Liver (tissue), 3 donors: ENCODE results near the gene RHBDF2.

Experiments used
- EGR1 ChIP-seq, 2 donors: IDR thresholded peaks; 2 replicates each; pipeline ENCODE4 v1.6.1; 2016 to 2018; ENCODE audit warnings: antibody characterized with exemption in 2 of 2, low read depth in 2 of 2
- GABPA ChIP-seq, 2 donors: IDR thresholded peaks in 1 of 2; conservative IDR thresholded peaks in 1 of 2; 2 replicates each; pipeline ENCODE4 v1.6.1; 2016; ENCODE audit warnings: antibody characterized with exemption in 2 of 2, mild to moderate bottlenecking in 1 of 2, moderate library complexity in 1 of 2
- HNF4A ChIP-seq, 2 donors: conservative IDR thresholded peaks; 2 replicates each; pipeline ENCODE4 v1.6.1; 2016; ENCODE audit warnings: antibody characterized with exemption in 2 of 2, mild to moderate bottlenecking in 2 of 2
- RXRA ChIP-seq, 2 donors: IDR thresholded peaks; 2 replicates each; pipeline ENCODE4 v1.6.1; 2017 to 2018; ENCODE audit warnings: antibody characterized with exemption in 2 of 2, mild to moderate bottlenecking in 1 of 2
- SP1 ChIP-seq: IDR thresholded peaks from 2 replicates; pipeline ENCODE4 v1.6.1; 2018; ENCODE audit warnings: antibody characterized with exemption, mild to moderate bottlenecking
- TF ChIP-seq, protein P1 (sequence below): fragments of 150-350 bp; IDR thresholded peaks from 2 replicates; pipeline ENCODE4 v1.5.1; 2017; ENCODE audit warnings: improper control_type of control experiment, low read depth, low read length; ENCODE audit not compliant: missing input control
- TF ChIP-seq, protein P2 (sequence below): IDR thresholded peaks from 2 replicates; pipeline ENCODE4 v1.6.1; 2016; ENCODE audit warnings: antibody characterized with exemption
- donor health status: healthy.
- donor health status: healthy.

DNA sequence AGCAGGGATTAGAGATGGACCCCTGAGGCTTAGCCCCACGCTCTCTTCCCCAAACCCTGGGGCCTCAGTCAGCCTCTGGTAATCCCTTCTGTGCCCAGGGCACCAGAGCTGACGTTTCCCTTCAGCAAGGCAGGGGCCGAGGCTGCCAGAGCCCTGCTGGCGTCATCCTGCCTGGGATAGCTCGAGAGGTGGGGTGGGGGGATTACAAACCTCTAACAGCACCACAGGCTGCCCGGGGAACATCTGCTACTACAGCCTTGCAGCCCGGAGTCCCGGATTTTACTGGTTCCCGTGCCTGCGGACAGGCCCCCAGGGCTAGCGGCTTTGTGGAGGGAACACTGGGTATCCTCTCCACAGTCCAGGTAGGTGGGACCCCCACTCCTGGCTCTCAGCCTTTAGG, 33.9 kb downstream of the RHBDF2 start, which contains the start of gene AANAT:
- TF ChIP-seq, protein P1, sequence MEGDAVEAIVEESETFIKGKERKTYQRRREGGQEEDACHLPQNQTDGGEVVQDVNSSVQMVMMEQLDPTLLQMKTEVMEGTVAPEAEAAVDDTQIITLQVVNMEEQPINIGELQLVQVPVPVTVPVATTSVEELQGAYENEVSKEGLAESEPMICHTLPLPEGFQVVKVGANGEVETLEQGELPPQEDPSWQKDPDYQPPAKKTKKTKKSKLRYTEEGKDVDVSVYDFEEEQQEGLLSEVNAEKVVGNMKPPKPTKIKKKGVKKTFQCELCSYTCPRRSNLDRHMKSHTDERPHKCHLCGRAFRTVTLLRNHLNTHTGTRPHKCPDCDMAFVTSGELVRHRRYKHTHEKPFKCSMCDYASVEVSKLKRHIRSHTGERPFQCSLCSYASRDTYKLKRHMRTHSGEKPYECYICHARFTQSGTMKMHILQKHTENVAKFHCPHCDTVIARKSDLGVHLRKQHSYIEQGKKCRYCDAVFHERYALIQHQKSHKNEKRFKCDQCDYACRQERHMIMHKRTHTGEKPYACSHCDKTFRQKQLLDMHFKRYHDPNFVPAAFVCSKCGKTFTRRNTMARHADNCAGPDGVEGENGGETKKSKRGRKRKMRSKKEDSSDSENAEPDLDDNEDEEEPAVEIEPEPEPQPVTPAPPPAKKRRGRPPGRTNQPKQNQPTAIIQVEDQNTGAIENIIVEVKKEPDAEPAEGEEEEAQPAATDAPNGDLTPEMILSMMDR, result no peak
- TF ChIP-seq RXRA (IDR thresholded peaks at IDR 0.05), result no peak
- TF ChIP-seq GABPA (IDR thresholded peaks at IDR 0.05 in 1 of 2, conservative IDR thresholded peaks at IDR 0.05 in 1 of 2), result no peak
- no peak for TF ChIP-seq EGR1 (IDR thresholded peaks at IDR 0.05; ENCODE audit: low read depth in 2 of 2)
- TF ChIP-seq, protein P2, sequence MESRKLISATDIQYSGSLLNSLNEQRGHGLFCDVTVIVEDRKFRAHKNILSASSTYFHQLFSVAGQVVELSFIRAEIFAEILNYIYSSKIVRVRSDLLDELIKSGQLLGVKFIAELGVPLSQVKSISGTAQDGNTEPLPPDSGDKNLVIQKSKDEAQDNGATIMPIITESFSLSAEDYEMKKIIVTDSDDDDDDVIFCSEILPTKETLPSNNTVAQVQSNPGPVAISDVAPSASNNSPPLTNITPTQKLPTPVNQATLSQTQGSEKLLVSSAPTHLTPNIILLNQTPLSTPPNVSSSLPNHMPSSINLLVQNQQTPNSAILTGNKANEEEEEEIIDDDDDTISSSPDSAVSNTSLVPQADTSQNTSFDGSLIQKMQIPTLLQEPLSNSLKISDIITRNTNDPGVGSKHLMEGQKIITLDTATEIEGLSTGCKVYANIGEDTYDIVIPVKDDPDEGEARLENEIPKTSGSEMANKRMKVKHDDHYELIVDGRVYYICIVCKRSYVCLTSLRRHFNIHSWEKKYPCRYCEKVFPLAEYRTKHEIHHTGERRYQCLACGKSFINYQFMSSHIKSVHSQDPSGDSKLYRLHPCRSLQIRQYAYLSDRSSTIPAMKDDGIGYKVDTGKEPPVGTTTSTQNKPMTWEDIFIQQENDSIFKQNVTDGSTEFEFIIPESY, result no peak
- no peak for TF ChIP-seq HNF4A (conservative IDR thresholded peaks at IDR 0.05)
- TF ChIP-seq SP1, result no peak
